Measurements from ENCODE around the gene TRNT1. TPM values are rescaled to one million over a fixed set of nuclear protein-coding genes. Genes with fewer than 3 reads are reported as not detected.

TRNT1 gene
- total RNA-seq, 1 experiment from 2014 or later = 18.9 TPM

DNA sequence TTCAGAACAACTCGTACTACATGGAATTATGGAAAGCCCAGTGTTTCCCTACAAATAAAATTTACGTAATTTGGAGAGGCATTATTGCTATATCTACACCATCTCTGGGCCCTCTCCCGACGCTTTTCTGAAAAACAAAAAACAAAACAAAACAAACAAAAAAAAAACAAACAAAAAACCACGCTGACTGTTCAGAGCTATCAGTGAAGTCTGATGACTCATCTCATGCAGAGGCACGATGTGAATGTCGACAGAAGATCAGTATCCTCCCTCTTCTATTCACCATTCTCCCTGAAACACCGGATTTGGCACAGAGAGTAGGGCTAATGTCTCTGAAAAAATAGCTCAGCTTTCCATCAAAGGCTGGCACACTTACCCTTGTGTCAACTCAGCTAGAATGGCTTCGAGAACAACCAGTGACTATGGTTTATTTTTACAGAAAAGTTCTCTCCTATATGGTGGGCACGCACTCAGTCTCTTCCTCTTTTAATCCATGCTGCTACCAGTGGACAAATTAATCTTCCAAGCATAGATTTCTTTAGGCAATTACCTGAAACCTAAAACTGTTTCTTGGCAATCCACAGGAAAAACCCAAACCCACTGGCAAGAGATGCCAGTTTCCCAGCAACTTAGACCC, 51.2 kb downstream of the TRNT1 start:
- H3K27me3 ChIP-seq (replicated peaks) = no peaks in the 10 kb centered on the region
- no peaks in the 10 kb centered on the region for H3K9me3 ChIP-seq (replicated peaks)
- no peak overlapping the region for H3K27ac ChIP-seq
- H3K4me3 ChIP-seq = no peak overlapping the region
- no peak for DNase-seq (ENCODE audit: low read depth in 1 of 2, low spot score in 2 of 2)
- H3K36me3 ChIP-seq = peaks cover 18% of the 10 kb centered on the region
- peaks cover 14% of the 10 kb centered on the region for H3K4me1 ChIP-seq (replicated peaks)

GRCh38 chr3:3178498-3179328, 52.0 kb downstream of the TRNT1 start:
- Histone ChIP-seq H3K4me3 (peak overlapping the region; percentile 86), H3K9me3 (replicated peaks) (no peaks in the 10 kb centered on the region), H3K4me1 (replicated peaks) (peaks cover 14% of the 10 kb centered on the region), H3K27me3 (replicated peaks) (no peaks in the 10 kb centered on the region), H3K27ac (no peak overlapping the region), H3K36me3 (peaks cover 11% of the 10 kb centered on the region)
- DNase-seq (ENCODE audit: low read depth in 1 of 2, low spot score in 2 of 2) = no peak

DNA sequence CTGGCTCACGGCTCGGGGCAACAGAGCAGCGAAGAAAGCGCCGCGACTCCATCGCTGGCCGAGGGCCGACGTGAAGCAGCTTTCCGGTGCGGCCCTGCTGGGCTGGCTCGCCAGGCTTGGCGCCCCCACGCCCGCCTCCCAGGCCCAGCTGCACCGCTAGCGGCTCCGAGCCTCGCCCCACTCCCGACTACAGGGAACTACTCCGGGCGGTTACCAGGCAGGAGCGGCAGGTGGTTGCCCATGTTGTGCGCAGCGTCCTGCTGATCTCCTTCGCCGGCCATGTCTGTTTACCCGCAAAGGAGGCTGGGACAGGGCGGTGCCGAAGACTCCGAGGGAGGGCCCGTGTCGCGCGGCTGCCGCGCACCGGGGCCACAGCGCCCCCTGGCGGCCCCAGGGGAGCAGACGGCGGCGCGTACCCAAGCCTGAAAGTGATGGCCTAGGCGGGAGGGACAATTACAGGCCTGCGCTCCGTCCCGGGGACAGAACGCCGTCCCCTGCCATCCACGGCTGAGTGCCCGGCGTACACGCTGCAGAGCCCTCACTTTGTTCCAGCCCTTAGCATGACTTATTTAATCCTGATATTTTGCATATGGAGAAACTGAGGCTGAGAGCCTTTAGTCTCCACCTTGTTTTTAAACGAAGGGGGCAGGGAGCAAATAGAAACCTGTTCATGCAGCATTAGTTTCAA, 52.8 kb downstream of the TRNT1 start, which contains the start of gene CRBN:
Gene CRBN, minus strand, starts transcription at position 285 of the 688 bp plus-strand sequence. Its CDS starts 4 bp downstream, at position 281.
- peak; percentile 72 to 80 for DNase-seq (ENCODE audit: low read depth in 1 of 2, low spot score in 2 of 2)
- Histone ChIP-seq H3K27ac (no peak within 1 kb of the TSS), H3K9me3 (replicated peaks) (no peaks in the 10 kb centered on the region), H3K36me3 (peaks cover 4% of the 10 kb centered on the region; the same call in 1 of the 2 replicates), H3K4me3 (peak within 1 kb of the TSS; percentile 86), H3K27me3 (replicated peaks) (no peaks in the 10 kb centered on the region), H3K4me1 (replicated peaks) (peaks cover 14% of the 10 kb centered on the region)

GRCh38 chr3:3180456-3180855, 53.7 kb downstream of the TRNT1 start:
- Histone ChIP-seq H3K4me3 (no peak overlapping the region), H3K27me3 (replicated peaks) (no peaks in the 10 kb centered on the region), H3K9me3 (replicated peaks) (no peaks in the 10 kb centered on the region), H3K36me3 (peaks cover 4% of the 10 kb centered on the region; the same call in 1 of the 2 replicates), H3K4me1 (replicated peaks) (peaks cover 14% of the 10 kb centered on the region), H3K27ac (no peak overlapping the region)
- no peak for DNase-seq (ENCODE audit: low read depth in 1 of 2, low spot score in 2 of 2)

- H3K4me3 ChIP-seq = no peak overlapping the region
- no peaks in the 10 kb centered on the region for H3K9me3 ChIP-seq (replicated peaks)
- no peak overlapping the region for H3K27ac ChIP-seq
- H3K4me1 ChIP-seq (replicated peaks) = peaks cover under 1% of the 10 kb centered on the region; the same call in 1 of the 2 replicates
- no peak for DNase-seq (ENCODE audit: low read depth in 1 of 2, low spot score in 2 of 2)
- no peaks in the 10 kb centered on the region for H3K27me3 ChIP-seq (replicated peaks)
- H3K36me3 ChIP-seq = no peaks in the 10 kb centered on the region
These were observed 58.1 kb downstream of the TRNT1 start for GRCh38 chr3:3184876-3185275.

GRCh38 chr3:3189102-3189727, 62.5 kb downstream of the TRNT1 start:
- Histone ChIP-seq H3K36me3 (no peaks in the 10 kb centered on the region), H3K4me1 (replicated peaks) (no peaks in the 10 kb centered on the region), H3K27me3 (replicated peaks) (0 out of 2 replicates have a peak, but pooled peaks cover 2% of the 10 kb centered on the region), H3K27ac (no peak overlapping the region), H3K9me3 (replicated peaks) (no peaks in the 10 kb centered on the region), H3K4me3 (no peak overlapping the region)
- no peak for DNase-seq (ENCODE audit: low read depth in 1 of 2, low spot score in 2 of 2)

GRCh38 chr3:3189961-3190360, 63.2 kb downstream of the TRNT1 start:
- Histone ChIP-seq H3K4me1 (replicated peaks) (no peaks in the 10 kb centered on the region), H3K4me3 (no peak overlapping the region), H3K27me3 (replicated peaks) (0 out of 2 replicates have a peak, but pooled peaks cover 2% of the 10 kb centered on the region), H3K36me3 (no peaks in the 10 kb centered on the region), H3K27ac (no peak overlapping the region), H3K9me3 (replicated peaks) (no peaks in the 10 kb centered on the region)
- DNase-seq (ENCODE audit: low read depth in 1 of 2, low spot score in 2 of 2) = no peak

GRCh38 chr3:3191675-3192285, 65.0 kb downstream of the TRNT1 start:
- Histone ChIP-seq H3K27me3 (replicated peaks) (0 out of 2 replicates have a peak, but pooled peaks cover 2% of the 10 kb centered on the region), H3K27ac (no peak overlapping the region), H3K9me3 (replicated peaks) (no peaks in the 10 kb centered on the region), H3K4me1 (replicated peaks) (no peaks in the 10 kb centered on the region), H3K36me3 (no peaks in the 10 kb centered on the region), H3K4me3 (no peak overlapping the region)
- DNase-seq (ENCODE audit: low read depth in 1 of 2, low spot score in 2 of 2) = no peak

GRCh38 chr3:3192286-3192675, 65.5 kb downstream of the TRNT1 start:
- DNase-seq (ENCODE audit: low read depth in 1 of 2, low spot score in 2 of 2) = no peak
- Histone ChIP-seq H3K27me3 (replicated peaks) (0 out of 2 replicates have a peak, but pooled peaks cover 2% of the 10 kb centered on the region), H3K4me3 (no peak overlapping the region), H3K27ac (no peak overlapping the region), H3K9me3 (replicated peaks) (no peaks in the 10 kb centered on the region), H3K36me3 (no peaks in the 10 kb centered on the region), H3K4me1 (replicated peaks) (no peaks in the 10 kb centered on the region)

DNA sequence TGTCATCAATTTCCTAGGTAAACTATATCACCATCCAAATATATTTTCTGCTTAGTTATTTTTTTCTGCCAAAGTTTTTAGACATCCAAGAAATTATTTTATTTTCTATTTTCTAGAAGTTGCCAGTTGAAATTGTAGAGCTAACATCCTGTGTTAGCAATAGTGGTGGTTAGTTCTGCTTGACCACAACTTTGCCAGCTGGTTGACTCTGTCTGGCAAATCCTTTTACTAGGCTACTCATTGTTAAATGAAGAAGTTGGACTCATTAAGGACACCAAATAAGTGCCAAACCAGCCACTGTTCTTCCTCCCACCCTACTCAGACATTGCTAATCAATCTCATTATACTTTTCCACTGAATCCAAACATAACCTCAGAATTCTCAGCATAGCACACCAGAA, 68.1 kb downstream of the TRNT1 start:
- no peak for DNase-seq (ENCODE audit: low read depth in 1 of 2, low spot score in 2 of 2)
- H3K27me3 ChIP-seq (replicated peaks) = 0 out of 2 replicates have a peak, but pooled peaks cover 2% of the 10 kb centered on the region
- no peak overlapping the region for H3K27ac ChIP-seq
- no peaks in the 10 kb centered on the region for H3K36me3 ChIP-seq
- no peaks in the 10 kb centered on the region for H3K9me3 ChIP-seq (replicated peaks)
- no peaks in the 10 kb centered on the region for H3K4me1 ChIP-seq (replicated peaks)
- H3K4me3 ChIP-seq = no peak overlapping the region

DNA sequence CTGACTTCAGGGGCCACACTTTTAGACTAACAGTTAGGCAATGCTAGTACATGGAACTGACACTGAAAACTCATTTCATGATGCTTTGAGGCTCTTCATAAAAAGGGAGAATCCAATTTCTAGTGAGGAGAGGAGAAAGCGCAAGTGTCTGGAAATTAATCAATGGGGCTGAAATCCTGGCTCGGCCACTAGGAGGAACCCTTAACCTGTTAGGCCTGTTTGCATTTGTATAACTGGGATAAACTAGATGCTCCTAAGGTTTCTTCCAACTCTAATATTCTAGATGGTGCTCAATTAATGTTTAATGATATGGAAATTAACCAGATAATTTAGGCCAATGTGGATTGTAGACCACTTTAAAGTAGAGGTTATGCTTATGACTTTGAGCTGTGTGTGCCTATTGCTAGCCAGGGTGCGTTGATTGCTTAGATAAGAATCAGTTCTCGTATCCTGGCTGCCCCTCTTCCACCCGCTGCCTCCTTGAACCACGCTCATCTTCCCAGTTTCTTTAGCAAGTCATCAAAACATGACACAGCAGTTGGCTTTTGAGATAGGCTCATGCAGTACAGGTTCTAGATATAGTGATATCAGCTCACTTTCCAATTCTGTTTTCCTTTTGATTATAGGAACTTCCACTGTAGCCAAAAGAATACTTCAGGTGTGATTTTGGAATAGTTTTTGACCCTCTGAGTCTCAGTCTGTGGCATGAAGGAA, 69.6 kb downstream of the TRNT1 start:
- no peaks in the 10 kb centered on the region for H3K9me3 ChIP-seq (replicated peaks)
- no peak overlapping the region for H3K27ac ChIP-seq
- H3K36me3 ChIP-seq = no peaks in the 10 kb centered on the region
- H3K4me1 ChIP-seq (replicated peaks) = no peaks in the 10 kb centered on the region
- H3K27me3 ChIP-seq (replicated peaks) = no peaks in the 10 kb centered on the region
- DNase-seq (ENCODE audit: low read depth in 1 of 2, low spot score in 2 of 2) = no peak
- H3K4me3 ChIP-seq = no peak overlapping the region

Data from SJSA1 (cell line).